ENCODE measurements around the gene ZCCHC14. TPM values are rescaled to one million over a fixed set of nuclear protein-coding genes. Genes with fewer than 3 reads are reported as not detected.

Gene ZCCHC14
- total and polyA plus RNA-seq, 2 of the 13 experiments (the other 11 are each of a cell fraction or from before 2014, with no cell fraction given), result 12.4 to 12.5 TPM

DNA sequence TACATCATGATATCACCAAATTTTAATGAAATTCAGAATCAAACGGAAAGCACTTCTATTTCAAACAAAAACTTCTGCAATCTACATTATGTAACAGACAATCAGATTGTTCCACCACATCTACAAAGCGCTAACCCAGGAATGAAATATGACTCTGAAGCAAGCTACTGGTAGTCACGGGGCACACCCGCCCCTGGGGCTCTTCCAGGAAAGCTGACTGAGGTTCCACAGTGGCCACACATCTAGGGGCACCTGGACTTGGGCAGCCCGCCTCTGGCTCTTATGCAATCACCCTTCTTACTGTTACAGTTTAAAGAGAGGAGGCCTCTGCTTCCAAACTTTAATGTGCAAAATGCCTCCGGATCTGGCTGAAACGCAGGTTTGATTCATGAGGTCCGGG lies 27.5 kb downstream of the ZCCHC14 start (continued):
- TF ChIP-seq, protein P1, sequence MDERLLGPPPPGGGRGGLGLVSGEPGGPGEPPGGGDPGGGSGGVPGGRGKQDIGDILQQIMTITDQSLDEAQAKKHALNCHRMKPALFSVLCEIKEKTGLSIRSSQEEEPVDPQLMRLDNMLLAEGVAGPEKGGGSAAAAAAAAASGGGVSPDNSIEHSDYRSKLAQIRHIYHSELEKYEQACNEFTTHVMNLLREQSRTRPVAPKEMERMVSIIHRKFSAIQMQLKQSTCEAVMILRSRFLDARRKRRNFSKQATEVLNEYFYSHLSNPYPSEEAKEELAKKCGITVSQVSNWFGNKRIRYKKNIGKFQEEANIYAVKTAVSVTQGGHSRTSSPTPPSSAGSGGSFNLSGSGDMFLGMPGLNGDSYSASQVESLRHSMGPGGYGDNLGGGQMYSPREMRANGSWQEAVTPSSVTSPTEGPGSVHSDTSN (CRISPR knock-in tag; IDR thresholded peaks at IDR 0.05), result no peak
- TF ChIP-seq, protein P2, sequence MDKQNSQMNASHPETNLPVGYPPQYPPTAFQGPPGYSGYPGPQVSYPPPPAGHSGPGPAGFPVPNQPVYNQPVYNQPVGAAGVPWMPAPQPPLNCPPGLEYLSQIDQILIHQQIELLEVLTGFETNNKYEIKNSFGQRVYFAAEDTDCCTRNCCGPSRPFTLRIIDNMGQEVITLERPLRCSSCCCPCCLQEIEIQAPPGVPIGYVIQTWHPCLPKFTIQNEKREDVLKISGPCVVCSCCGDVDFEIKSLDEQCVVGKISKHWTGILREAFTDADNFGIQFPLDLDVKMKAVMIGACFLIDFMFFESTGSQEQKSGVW (CRISPR knock-in tag; IDR thresholded peaks at IDR 0.05; ENCODE audit: borderline replicate concordance), result no peak
- peak; percentile 51; the same call in 1 of the 2 replicates for TF ChIP-seq ZFY (CRISPR knock-in tag; IDR thresholded peaks at IDR 0.05)
- TF ChIP-seq, protein P3, sequence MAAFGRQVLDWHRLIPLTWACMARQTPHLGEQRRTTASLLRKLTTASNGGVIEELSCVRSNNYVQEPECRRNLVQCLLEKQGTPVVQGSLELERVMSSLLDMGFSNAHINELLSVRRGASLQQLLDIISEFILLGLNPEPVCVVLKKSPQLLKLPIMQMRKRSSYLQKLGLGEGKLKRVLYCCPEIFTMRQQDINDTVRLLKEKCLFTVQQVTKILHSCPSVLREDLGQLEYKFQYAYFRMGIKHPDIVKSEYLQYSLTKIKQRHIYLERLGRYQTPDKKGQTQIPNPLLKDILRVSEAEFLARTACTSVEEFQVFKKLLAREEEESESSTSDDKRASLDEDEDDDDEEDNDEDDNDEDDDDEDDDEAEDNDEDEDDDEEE (CRISPR knock-in tag; IDR thresholded peaks at IDR 0.05), result no peak
- TF ChIP-seq ZNF343 (CRISPR knock-in tag; IDR thresholded peaks at IDR 0.05), result no peak
- TF ChIP-seq ZBTB33 (CRISPR knock-in tag; IDR thresholded peaks at IDR 0.05), result peak; percentile 47; the same call in 1 of the 2 replicates
- no peak; the same call in 1 of the 2 replicates for TF ChIP-seq HMG20A (CRISPR knock-in tag; IDR thresholded peaks at IDR 0.05; ENCODE audit: borderline replicate concordance)
- TF ChIP-seq LCORL (IDR thresholded peaks at IDR 0.05), result no peak
- peak; percentile 75; the same call in 1 of the 2 replicates for TF ChIP-seq LCORL (CRISPR knock-in tag; IDR thresholded peaks at IDR 0.05)
- TF ChIP-seq ZNF101 (CRISPR knock-in tag; IDR thresholded peaks at IDR 0.05; ENCODE audit: borderline replicate concordance, low read depth), result no peak
- TF ChIP-seq, protein P4, sequence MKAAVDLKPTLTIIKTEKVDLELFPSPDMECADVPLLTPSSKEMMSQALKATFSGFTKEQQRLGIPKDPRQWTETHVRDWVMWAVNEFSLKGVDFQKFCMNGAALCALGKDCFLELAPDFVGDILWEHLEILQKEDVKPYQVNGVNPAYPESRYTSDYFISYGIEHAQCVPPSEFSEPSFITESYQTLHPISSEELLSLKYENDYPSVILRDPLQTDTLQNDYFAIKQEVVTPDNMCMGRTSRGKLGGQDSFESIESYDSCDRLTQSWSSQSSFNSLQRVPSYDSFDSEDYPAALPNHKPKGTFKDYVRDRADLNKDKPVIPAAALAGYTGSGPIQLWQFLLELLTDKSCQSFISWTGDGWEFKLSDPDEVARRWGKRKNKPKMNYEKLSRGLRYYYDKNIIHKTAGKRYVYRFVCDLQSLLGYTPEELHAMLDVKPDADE (CRISPR knock-in tag; IDR thresholded peaks at IDR 0.05), result no peak
- TF ChIP-seq PAXIP1 (CRISPR knock-in tag; conservative IDR thresholded peaks at IDR 0.05), result peak; percentile 48; the same call in 1 of the 2 replicates
- no peak for TF ChIP-seq ZNF670 (CRISPR knock-in tag; IDR thresholded peaks at IDR 0.05; ENCODE audit: borderline replicate concordance)
- TF ChIP-seq, protein P5, sequence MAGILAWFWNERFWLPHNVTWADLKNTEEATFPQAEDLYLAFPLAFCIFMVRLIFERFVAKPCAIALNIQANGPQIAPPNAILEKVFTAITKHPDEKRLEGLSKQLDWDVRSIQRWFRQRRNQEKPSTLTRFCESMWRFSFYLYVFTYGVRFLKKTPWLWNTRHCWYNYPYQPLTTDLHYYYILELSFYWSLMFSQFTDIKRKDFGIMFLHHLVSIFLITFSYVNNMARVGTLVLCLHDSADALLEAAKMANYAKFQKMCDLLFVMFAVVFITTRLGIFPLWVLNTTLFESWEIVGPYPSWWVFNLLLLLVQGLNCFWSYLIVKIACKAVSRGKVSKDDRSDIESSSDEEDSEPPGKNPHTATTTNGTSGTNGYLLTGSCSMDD (CRISPR knock-in tag; IDR thresholded peaks at IDR 0.05), result no peak
- no peak for TF ChIP-seq EHMT2 (IDR thresholded peaks at IDR 0.05; ENCODE audit: borderline replicate concordance, low read depth, low read length)
- TF ChIP-seq GTF3A (CRISPR knock-in tag; conservative IDR thresholded peaks at IDR 0.05), result no peak
- TF ChIP-seq ZNF83 (CRISPR knock-in tag; IDR thresholded peaks at IDR 0.05; ENCODE audit: borderline replicate concordance), result no peak
- TF ChIP-seq MATR3 (CRISPR knock-in tag; IDR thresholded peaks at IDR 0.05), result no peak
- no peak for TF ChIP-seq NKX3-1 (CRISPR knock-in tag; IDR thresholded peaks at IDR 0.05)

Measured in HepG2 (cell line).